HG03469 (cell line): Measurements from ENCODE around the gene IFT20.
"Not testable (repeated sequence)": the region's sequence is repeated elsewhere in the genome, so short reads cannot be mapped to it uniquely, and the experiment has no call there.

Experiments used
- ATAC-seq: cut with Tn5 transposase; IDR thresholded peaks from one replicate; pipeline ENCODE4 v1.9.1; 2021; ENCODE audit warnings: mild to moderate bottlenecking, moderate library complexity, moderate number of reproducible peaks; ENCODE audit not compliant: unreplicated experiment

IFT20 gene

GRCh38 chr17:28317099-28317965 is 17.9 kb downstream of the IFT20 start:
- no peak for ATAC-seq

- ATAC-seq, result no peak
Observed at GRCh38 chr17:28315846-28316705, 19.2 kb downstream of the IFT20 start.

GRCh38 chr17:28313841-28314240 is 21.4 kb downstream of the IFT20 start:
- ATAC-seq, result no peak

GRCh38 chr17:28306954-28307401 is 28.3 kb downstream of the IFT20 start:
- no peak for ATAC-seq

GRCh38 chr17:28298449-28298848 is 36.8 kb downstream of the IFT20 start:
- ATAC-seq, result no peak

- ATAC-seq, result no peak
Observed at GRCh38 chr17:28295677-28296578, 39.3 kb downstream of the IFT20 start.

GRCh38 chr17:28293994-28294393 is 41.3 kb downstream of the IFT20 start:
- ATAC-seq, result no peak

- ATAC-seq, result not testable (repeated sequence)
Observed at GRCh38 chr17:28292878-28293277, 42.4 kb downstream of the IFT20 start.

GRCh38 chr17:28291780-28292330 is 43.4 kb downstream of the IFT20 start:
- no peak for ATAC-seq

GRCh38 chr17:28290703-28291102 is 44.6 kb downstream of the IFT20 start:
- ATAC-seq, result no peak

GRCh38 chr17:28285965-28286364 is 49.3 kb downstream of the IFT20 start:
- ATAC-seq, result no peak

- ATAC-seq, result no peak
Observed at GRCh38 chr17:28282596-28282995, 52.7 kb downstream of the IFT20 start.

- no peak for ATAC-seq
Observed at GRCh38 chr17:28280826-28281225, 54.4 kb downstream of the IFT20 start.

GRCh38 chr17:28279411-28279810 is 55.9 kb downstream of the IFT20 start:
- no peak for ATAC-seq
